ENCODE measurements around the gene RASSF1. TPM values are rescaled to one million over a fixed set of nuclear protein-coding genes. Genes with fewer than 3 reads are reported as not detected.

Gene RASSF1
- total RNA-seq, 1 experiment from 2014 or later, result 32.0 TPM

DNA sequence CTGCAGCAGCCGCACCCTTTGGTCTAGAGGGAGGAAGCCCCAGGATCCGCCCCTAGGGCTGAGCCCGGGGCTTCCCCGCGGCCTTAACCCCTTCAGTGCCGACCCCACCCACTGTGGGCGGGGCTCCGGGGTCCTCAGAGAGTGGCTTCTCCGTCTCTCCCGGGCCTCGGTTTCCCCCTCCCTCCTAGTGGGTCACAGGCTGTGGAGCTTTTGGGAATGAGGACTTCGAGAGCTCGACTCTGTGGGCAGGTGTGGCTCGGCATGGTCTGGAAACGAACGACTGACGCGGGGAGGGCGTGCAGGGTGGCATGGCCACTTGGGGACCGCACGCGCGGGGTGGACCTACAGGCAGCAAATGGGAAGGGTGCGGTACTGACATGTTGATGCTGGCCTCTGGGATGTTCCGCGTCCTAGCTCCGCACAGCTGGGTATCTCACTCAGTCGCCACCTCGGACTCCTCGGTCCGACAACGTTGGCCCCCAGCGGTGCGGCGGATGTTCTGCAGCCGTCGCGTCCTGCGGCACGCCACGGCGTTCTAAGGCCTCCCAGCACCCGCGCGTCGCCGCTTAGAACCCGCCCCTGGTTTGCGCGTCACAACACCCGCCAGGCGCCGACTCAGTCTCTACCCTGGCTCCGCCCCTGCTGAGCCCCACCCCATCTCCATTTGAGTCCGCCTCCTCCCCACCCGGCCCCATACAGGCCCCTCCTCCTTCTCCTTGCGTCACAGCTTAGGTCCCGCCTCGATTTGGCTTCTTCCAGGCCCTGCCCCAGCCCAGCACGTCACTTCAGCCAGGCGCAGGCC is 41.6 kb downstream of the RASSF1 start, which contains the start of the genes HYAL3 and NAA80:
TSS of gene HYAL3 (minus strand) at position 570 of the 802 bp plus-strand sequence. CDS start 3,803 bp downstream, outside the sequence.
TSS of gene NAA80 (minus strand) at position 570 of the 802 bp plus-strand sequence. CDS start 1,942 bp downstream, outside the sequence.
- TF ChIP-seq CTCF (IDR thresholded peaks at IDR 0.05; ENCODE audit: unreplicated experiment), result peak; percentile 23
- Mint-ChIP-seq H3K36me3 (ENCODE audit: insufficient read depth, unreplicated experiment) (no peaks in the 10 kb centered on the region), H3K4me3 (ENCODE audit: unreplicated experiment) (peak within 1 kb of the TSS; percentile 92), H3K27ac (ENCODE audit: low read depth, unreplicated experiment) (peak within 1 kb of the TSS; percentile 97), H3K4me1 (ENCODE audit: insufficient read depth, unreplicated experiment) (peaks cover 7% of the 10 kb centered on the region), H3K27me3 (ENCODE audit: insufficient read depth, unreplicated experiment) (no peaks in the 10 kb centered on the region), H3K9me3 (ENCODE audit: unreplicated experiment) (no peaks in the 10 kb centered on the region)
- TSS peak; percentile 55 for BruUV-seq (replicated peaks)
- ChIA-PET CTCF (interaction anchor here (0.6 to 5.7 kb wide), 12 partner anchors 20 to 1085 kb away, joined by 3 to 30 read pairs (median 4); partner anchors contain the start of genes HYAL2 and RASSF1), POLR2A (interaction anchor here (0.6 to 3.3 kb wide), 21 partner anchors 8 to 1754 kb away, joined by 3 to 30 read pairs (median 4); partner anchors contain the start of genes CYB561D2, GNAI2, HEMK1 and NPRL2)
- peak; percentile 99 for DNase-seq (ENCODE audit: unreplicated experiment)
- intact Hi-C loops (cut with micrococcal nuclease), result loop anchor here (1.0 kb wide), 1 partner anchor 22 kb away; no protein-coding TSS in a partner anchor

- Mint-ChIP-seq H3K9me3 (ENCODE audit: unreplicated experiment) (no peaks in the 10 kb centered on the region), H3K36me3 (ENCODE audit: insufficient read depth, unreplicated experiment) (no peaks in the 10 kb centered on the region), H3K4me1 (ENCODE audit: insufficient read depth, unreplicated experiment) (peaks cover 7% of the 10 kb centered on the region), H3K27me3 (ENCODE audit: insufficient read depth, unreplicated experiment) (no peaks in the 10 kb centered on the region), H3K27ac (ENCODE audit: low read depth, unreplicated experiment) (no peak overlapping the region), H3K4me3 (ENCODE audit: unreplicated experiment) (peak overlapping the region; percentile 92)
- ChIA-PET CTCF (interaction anchor here (0.8 to 5.7 kb wide), 6 partner anchors 21 to 72 kb away, joined by 3 to 30 read pairs (median 5); partner anchors contain the start of gene HYAL2), POLR2A (interaction anchor here (0.6 to 3.3 kb wide), 10 partner anchors 10 to 163 kb away, joined by 3 to 30 read pairs (median 6); partner anchors contain the start of genes CYB561D2, NPRL2 and TUSC2)
- TF ChIP-seq CTCF (IDR thresholded peaks at IDR 0.05; ENCODE audit: unreplicated experiment), result no peak
- intact Hi-C loops (cut with micrococcal nuclease), result no loop called here
- DNase-seq (ENCODE audit: unreplicated experiment), result no peak
- no TSS peak for BruUV-seq (replicated peaks)
Observed at GRCh38 chr3:50297896-50298725, 42.5 kb downstream of the RASSF1 start.

DNA sequence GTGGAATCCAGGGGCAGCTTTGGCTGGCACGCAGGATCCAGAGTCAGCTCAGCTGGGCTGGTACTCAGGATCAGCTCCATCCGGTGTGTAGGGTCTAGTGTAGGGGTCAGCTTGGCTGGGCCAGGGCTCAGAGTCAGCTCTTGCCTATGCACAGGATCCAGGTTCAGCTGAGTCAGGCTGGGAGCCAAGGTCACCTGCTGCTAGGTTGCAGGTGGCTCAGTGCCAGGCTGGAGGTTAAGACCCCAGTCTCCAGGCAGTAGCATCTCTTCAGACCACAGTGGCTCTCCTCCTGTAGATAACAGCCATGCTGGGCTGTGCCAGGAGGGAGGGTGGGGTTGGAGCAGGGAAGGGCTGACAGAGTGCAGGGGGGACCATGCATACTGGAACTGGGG is 43.3 kb downstream of the RASSF1 start:
- DNase-seq (ENCODE audit: unreplicated experiment), result no peak
- Mint-ChIP-seq H3K36me3 (ENCODE audit: insufficient read depth, unreplicated experiment) (no peaks in the 10 kb centered on the region), H3K27ac (ENCODE audit: low read depth, unreplicated experiment) (no peak overlapping the region), H3K4me1 (ENCODE audit: insufficient read depth, unreplicated experiment) (peaks cover 14% of the 10 kb centered on the region), H3K9me3 (ENCODE audit: unreplicated experiment) (no peaks in the 10 kb centered on the region), H3K4me3 (ENCODE audit: unreplicated experiment) (peak overlapping the region; percentile 16), H3K27me3 (ENCODE audit: insufficient read depth, unreplicated experiment) (no peaks in the 10 kb centered on the region)
- CTCF ChIA-PET, result interaction anchor here (0.5 to 5.7 kb wide), 4 partner anchors 26 to 228 kb away, joined by 3 to 30 read pairs (median 3); partner anchors contain the start of gene HYAL2
- no peak for TF ChIP-seq CTCF (IDR thresholded peaks at IDR 0.05; ENCODE audit: unreplicated experiment)
- POLR2A ChIA-PET, result interaction anchor here (1.5 to 2.7 kb wide), 2 partner anchors 24 to 40 kb away, joined by 5 to 29 read pairs; no protein-coding TSS in a partner anchor
- BruUV-seq (replicated peaks), result no TSS peak
- intact Hi-C loops (cut with micrococcal nuclease), result no loop called here

Measured in MCF 10A (cell line).